Activated CD4-positive, alpha-beta T cell treated with anti-CD3 and anti-CD28 coated beads, Interleukin-2, Interleukin-4, amounts not matched to agents 100 ng/mL and 50 ng/mL, durations not matched to agents 16 hours and 8 hours (primary cell): ENCODE results near the gene CARS2.
"Not testable (repeated sequence)": the region's sequence is repeated elsewhere in the genome, so short reads cannot be mapped to it uniquely, and the experiment has no call there.

Experiments
- DNase-seq: peaks from one replicate; pipeline ENCODE4 v3.0.0-alpha.2; 2020; ENCODE audit warnings: low spot score

Gene CARS2

GRCh38 chr13:110682746-110683145 lies 23.2 kb downstream of the CARS2 start:
- DNase-seq, result no peak

- no peak for DNase-seq
Measured at GRCh38 chr13:110681868-110682550, 23.9 kb downstream of the CARS2 start.

- DNase-seq, result peak; percentile 16
Measured at GRCh38 chr13:110680852-110681251, 25.1 kb downstream of the CARS2 start.

GRCh38 chr13:110677731-110678545 lies 28.0 kb downstream of the CARS2 start:
- no peak for DNase-seq

GRCh38 chr13:110676595-110677587 lies 29.0 kb downstream of the CARS2 start:
- no peak for DNase-seq

- DNase-seq, result not testable (repeated sequence)
Measured at GRCh38 chr13:110669814-110670213, 36.1 kb downstream of the CARS2 start.

- DNase-seq, result no peak
Measured at GRCh38 chr13:110669036-110669435, 36.9 kb downstream of the CARS2 start.

- no peak for DNase-seq
Measured at GRCh38 chr13:110666255-110666533, 39.7 kb downstream of the CARS2 start.

- no peak for DNase-seq
Measured at GRCh38 chr13:110665491-110666254, 40.2 kb downstream of the CARS2 start.

GRCh38 chr13:110664673-110665072 lies 41.2 kb downstream of the CARS2 start:
- no peak for DNase-seq

- DNase-seq, result no peak
Measured at GRCh38 chr13:110664041-110664440, 41.9 kb downstream of the CARS2 start.

GRCh38 chr13:110663491-110663890 lies 42.4 kb downstream of the CARS2 start:
- DNase-seq, result no peak

GRCh38 chr13:110662777-110663443 lies 43.0 kb downstream of the CARS2 start:
- DNase-seq, result no peak

GRCh38 chr13:110662091-110662490 lies 43.8 kb downstream of the CARS2 start:
- no peak for DNase-seq

GRCh38 chr13:110661256-110661655 lies 44.7 kb downstream of the CARS2 start:
- DNase-seq, result no peak

- peak; percentile 14 for DNase-seq
Measured at GRCh38 chr13:110658218-110658911, 47.6 kb downstream of the CARS2 start.

GRCh38 chr13:110657196-110657595 lies 48.7 kb downstream of the CARS2 start:
- DNase-seq, result no peak

GRCh38 chr13:110653851-110654250 lies 52.1 kb downstream of the CARS2 start:
- DNase-seq, result no peak

- DNase-seq, result no peak
Measured at GRCh38 chr13:110653271-110653670, 52.6 kb downstream of the CARS2 start.

GRCh38 chr13:110652764-110653163 lies 53.2 kb downstream of the CARS2 start:
- no peak for DNase-seq
